Thymus (tissue), 11 donors: Measurements from ENCODE around the gene CCNY. TPM values are rescaled to one million over a fixed set of nuclear protein-coding genes. Genes with fewer than 3 reads are reported as not detected.

ENCODE experiments used
- DNase-seq, 9 donors: peaks; one replicate each; pipeline ENCODE4 v3.0.0-alpha.2; 2013; ENCODE audit warnings: low spot score in 9 of 9, low read depth in 6 of 9, missing footprints in 1 of 9
- H3K27ac ChIP-seq, 2 donors: one replicate each; pipeline ENCODE4 v1.5.1; 2013; ENCODE audit warnings: control low read depth in 1 of 2, low read depth in 1 of 2, low read length in 1 of 2, mild to moderate bottlenecking in 1 of 2, moderate library complexity in 1 of 2
- H3K27me3 ChIP-seq, 2 donors: one replicate each; pipeline ENCODE4 v1.5.1; 2013; ENCODE audit warnings: low read length in 1 of 2; ENCODE audit not compliant: control insufficient read depth in 2 of 2, insufficient read depth in 1 of 2
- H3K36me3 ChIP-seq, 2 donors: one replicate each; pipeline ENCODE4 v1.5.1; 2013; ENCODE audit warnings: low read length in 1 of 2, mild to moderate bottlenecking in 1 of 2, moderate library complexity in 1 of 2; ENCODE audit not compliant: control insufficient read depth in 2 of 2, insufficient read depth in 2 of 2
- H3K4me1 ChIP-seq, 2 donors: one replicate each; pipeline ENCODE4 v1.5.1; 2013; ENCODE audit warnings: low read length in 2 of 2; ENCODE audit not compliant: control insufficient read depth in 2 of 2, insufficient read depth in 2 of 2
- H3K4me3 ChIP-seq, 2 donors: one replicate each; pipeline ENCODE4 v1.5.1; 2013; ENCODE audit warnings: low read length in 2 of 2, control low read depth in 1 of 2, mild to moderate bottlenecking in 1 of 2
- H3K9me3 ChIP-seq, 2 donors: one replicate each; pipeline ENCODE4 v1.5.1; 2013; ENCODE audit warnings: low read length in 1 of 2, mild to moderate bottlenecking in 1 of 2; ENCODE audit not compliant: control insufficient read depth in 2 of 2, insufficient read depth in 1 of 2
- WGBS: extraction: QIAGEN DNeasy Blood & Tissue Kit; methylation state at CpG from one replicate; pipeline ENCODE4 v1.1.7; 2013; 5-methylcytosine and 5-hydroxymethylcytosine counted together
- polyA plus RNA-seq: library from polyadenylated mRNA; stranded (reverse); fragments of 200-250 nt; gene quantifications from one replicate; pipeline ENCODE4 v1.2.3, GENCODE V29; 2013
- total RNA-seq: library from RNA; stranded (reverse); fragments of 120-200 nt; gene quantifications from one replicate; pipeline ENCODE4 v1.2.4, GENCODE V29; 2013
- donor health status: healthy.

Gene CCNY
- total and polyA plus RNA-seq, 2 donors, result 27.6 to 34.9 TPM

GRCh38 chr10:35612385-35613106, 276.2 kb downstream of the CCNY start:
- Histone ChIP-seq H3K9me3 (no peaks in the 10 kb centered on the region), H3K36me3 (no peaks in the 10 kb centered on the region), H3K4me3 (no peak overlapping the region), H3K27me3 (peaks cover 12 to 17% of the 10 kb centered on the region in 2 donors), H3K27ac (no peak overlapping the region), H3K4me1 (no peaks in the 10 kb centered on the region)
- WGBS, result 82% methylated on average over 6 of the region's 6 CpGs
- no peak for DNase-seq

DNA sequence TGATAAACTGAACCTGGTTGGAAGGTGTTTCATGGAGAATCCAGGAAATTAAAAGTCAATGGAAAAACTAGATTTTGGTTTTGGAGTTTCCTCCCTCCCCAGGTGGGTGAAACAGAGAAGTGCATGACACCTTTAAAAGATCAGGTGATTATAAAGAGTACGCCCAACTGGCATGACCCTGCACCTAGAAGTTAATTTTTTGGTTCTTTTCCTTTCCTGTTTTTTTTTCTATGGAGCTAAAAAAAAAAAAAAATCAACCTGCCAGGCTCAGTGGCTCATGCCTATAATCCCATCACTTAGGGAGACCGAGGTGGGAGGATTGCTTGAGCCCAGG, 276.8 kb downstream of the CCNY start:
- WGBS, result 83% methylated on average over 2 of the region's 2 CpGs
- Histone ChIP-seq H3K4me1 (no peaks in the 10 kb centered on the region), H3K27me3 (peaks cover 9 to 12% of the 10 kb centered on the region in 2 donors), H3K9me3 (no peaks in the 10 kb centered on the region), H3K36me3 (no peaks in the 10 kb centered on the region), H3K27ac (no peak overlapping the region), H3K4me3 (no peak overlapping the region)
- no peak for DNase-seq

DNA sequence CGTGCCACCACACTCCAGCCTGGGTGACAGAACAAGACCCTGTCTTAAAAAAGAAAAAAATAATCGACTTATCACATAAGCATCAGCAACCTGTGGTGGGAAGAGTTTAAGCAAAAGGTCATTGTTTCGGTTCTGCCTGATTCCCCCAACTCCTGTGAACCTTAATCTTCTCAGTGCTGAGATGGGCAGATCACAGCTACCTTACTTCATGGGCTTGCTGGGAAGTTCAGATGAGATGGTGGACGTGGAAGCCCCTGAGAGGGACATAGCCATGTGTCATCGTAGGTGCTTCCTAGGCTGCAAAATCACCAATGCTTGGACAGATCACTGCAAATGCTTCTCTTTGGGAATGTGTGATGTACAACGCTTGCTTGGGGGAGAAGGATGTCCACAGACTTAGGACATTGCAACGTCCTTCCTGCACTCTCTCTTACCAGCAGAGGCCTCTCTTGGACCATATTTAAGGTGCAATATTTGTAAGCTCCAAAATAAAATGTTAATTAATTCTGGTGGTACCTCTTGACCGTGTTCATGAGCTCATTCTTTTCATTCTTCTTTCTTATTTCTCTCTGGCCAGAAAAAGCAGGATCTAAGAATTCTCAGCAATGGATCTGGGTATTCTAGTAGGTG, 277.4 kb downstream of the CCNY start:
- H3K4me3 ChIP-seq, result no peak overlapping the region
- no peak overlapping the region for H3K27ac ChIP-seq
- DNase-seq, result no peak
- peaks cover 3 to 6% of the 10 kb centered on the region in 2 donors for H3K27me3 ChIP-seq
- no peaks in the 10 kb centered on the region for H3K9me3 ChIP-seq
- H3K4me1 ChIP-seq, result no peaks in the 10 kb centered on the region
- WGBS, result 75% methylated on average over 8 of the region's 8 CpGs
- H3K36me3 ChIP-seq, result no peaks in the 10 kb centered on the region

GRCh38 chr10:35614312-35614711, 278.0 kb downstream of the CCNY start:
- Histone ChIP-seq H3K27me3 (peaks cover 2% of the 10 kb centered on the region in 2 donors), H3K4me3 (no peak overlapping the region), H3K27ac (no peak overlapping the region), H3K4me1 (no peaks in the 10 kb centered on the region), H3K9me3 (no peaks in the 10 kb centered on the region), H3K36me3 (no peaks in the 10 kb centered on the region)
- WGBS, result 74% methylated on average over 5 of the region's 5 CpGs
- DNase-seq, result no peak

Other genes starting within 250 kb of the CCNY start
- gene CUL2, start 246.2 kb upstream of the CCNY start, total RNA-seq, result 23.1 TPM
- gene CUL2, start 246.2 kb upstream of the CCNY start, polyA plus RNA-seq, result 17.0 TPM
- 38.0 TPM for gene CREM, start 209.7 kb upstream of the CCNY start, total RNA-seq
- 82.2 TPM for gene CREM, start 209.7 kb upstream of the CCNY start, polyA plus RNA-seq